GF-D8 (cell line): ENCODE measurements around the gene KREMEN1.

Experiments used
- DNase-seq: peaks from one replicate; lab custom pipeline; 2025; lab: John Stamatoyannopoulos, UW

KREMEN1 gene

DNA sequence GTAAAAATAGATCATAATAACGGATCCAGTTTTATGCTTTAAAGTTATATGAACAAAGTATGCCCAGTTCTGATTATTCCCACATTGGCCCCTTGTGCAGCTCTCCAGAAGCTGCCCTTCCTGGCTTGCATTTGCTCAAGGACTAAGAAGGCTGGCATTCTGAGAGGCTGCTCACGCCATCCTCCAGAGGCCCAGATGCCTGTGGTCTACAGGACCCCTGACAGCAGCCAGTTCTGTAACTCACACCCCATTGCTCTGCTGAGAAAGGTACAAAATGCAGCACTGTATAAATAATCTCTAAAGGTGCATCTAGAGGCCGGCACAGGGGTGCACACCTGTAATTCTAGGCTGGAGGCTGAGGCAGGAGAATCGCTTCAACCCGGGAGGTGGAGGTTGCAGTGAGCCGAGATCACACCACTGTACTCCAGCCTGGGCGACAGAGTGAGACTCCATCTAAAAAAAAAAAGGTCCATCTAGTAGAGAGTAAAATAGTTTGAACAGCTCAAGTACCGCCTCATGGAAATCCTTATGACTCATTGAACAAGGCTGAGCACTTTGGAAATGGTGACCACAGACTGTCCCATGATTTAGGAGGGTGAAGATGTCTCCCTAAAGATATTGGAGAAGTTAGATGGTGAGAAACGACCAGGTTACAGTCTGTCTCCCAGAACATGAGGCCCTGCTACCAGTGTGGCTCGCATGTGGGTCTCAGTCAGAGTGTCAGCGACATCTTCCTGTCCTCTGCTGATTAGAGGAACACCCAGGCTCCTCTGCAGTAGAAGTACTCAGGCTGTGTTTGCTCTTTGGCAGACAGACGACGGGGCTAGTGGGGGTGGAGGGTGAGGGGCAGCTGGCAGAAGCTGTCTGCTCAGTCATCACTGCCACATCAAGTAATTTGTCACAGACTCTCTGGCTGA lies 56.3 kb downstream of the KREMEN1 start:
- DNase-seq: no peak

DNA sequence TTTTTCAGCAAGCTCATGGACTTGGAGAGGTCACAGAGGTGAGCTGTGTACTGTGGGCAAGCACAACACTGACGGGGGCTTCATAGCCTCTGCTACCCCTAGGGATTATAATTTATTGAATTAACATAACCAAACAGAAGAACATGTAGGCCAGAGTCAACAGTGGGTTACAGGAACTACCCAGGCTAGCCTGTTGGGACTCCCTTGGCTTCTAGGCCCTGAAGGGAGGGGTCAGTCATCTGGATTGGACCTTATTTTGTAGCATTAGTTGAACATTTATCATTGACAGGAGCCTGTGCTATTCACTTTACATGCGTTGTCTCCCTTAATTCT lies 56.9 kb downstream of the KREMEN1 start:
- DNase-seq: no peak

DNA sequence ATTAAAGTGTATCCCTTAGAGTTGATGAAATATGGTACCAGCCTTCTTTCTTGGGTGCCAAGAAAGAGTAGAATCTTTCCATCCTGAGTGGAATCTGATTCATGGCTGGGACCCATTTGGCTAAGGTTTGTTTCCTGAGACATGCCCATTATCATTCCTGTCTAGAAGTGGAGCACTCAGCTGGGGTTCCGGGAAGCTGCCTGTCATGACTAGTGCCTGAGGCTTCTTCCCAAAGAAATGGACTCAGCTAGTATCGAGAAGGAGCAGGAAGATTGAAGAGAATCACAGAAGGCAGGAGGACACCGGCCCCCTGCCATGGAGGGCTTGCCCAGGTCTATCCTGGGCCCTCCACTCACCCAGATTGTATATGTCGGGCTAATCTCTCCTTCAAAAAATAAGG lies 57.6 kb downstream of the KREMEN1 start:
- no peak for DNase-seq

DNA sequence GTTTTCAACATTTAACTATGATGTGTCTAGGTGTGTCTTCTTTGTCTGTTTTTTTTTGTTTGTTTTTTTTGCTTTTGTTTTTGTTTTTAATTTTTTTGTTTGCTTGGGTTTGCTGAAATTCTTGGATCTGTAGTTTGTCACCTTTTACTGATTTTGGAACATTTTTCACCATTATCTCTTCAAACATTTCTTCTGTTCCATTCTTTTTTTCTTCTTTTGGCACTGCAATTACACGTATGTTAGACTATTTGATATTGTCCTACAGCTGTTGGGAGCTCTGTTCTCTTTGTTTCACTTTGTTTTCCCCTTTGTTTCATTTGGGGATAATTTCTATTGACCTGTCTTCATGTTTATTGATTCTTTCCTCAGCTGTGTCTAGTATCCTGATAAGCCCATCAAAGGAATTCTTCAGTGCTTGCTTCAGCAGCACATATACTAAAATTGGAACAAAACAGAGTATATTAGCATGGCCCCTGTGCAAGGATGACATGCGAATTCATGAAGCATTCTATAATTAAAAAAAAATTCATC lies 60.8 kb downstream of the KREMEN1 start:
- no peak for DNase-seq

DNA sequence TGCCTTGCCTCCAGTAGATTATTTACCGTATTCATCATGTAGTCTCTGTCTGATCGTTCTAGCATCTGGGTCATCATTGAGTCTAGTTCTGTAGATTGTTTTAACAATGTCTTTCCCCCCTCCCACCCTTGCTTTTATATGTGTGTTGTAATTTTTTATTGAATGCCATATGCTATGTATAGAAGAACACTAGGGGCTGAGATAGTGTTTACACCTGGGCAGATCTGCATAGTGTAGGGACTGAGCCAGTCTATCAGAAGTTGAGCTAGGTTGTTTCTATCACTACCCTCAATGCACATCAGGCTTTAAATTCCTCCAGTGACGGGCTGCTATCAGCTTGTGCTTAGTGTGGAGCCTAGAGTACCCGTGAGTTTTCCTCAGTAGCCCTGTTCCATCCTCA lies 61.6 kb downstream of the KREMEN1 start:
- no peak for DNase-seq

DNA sequence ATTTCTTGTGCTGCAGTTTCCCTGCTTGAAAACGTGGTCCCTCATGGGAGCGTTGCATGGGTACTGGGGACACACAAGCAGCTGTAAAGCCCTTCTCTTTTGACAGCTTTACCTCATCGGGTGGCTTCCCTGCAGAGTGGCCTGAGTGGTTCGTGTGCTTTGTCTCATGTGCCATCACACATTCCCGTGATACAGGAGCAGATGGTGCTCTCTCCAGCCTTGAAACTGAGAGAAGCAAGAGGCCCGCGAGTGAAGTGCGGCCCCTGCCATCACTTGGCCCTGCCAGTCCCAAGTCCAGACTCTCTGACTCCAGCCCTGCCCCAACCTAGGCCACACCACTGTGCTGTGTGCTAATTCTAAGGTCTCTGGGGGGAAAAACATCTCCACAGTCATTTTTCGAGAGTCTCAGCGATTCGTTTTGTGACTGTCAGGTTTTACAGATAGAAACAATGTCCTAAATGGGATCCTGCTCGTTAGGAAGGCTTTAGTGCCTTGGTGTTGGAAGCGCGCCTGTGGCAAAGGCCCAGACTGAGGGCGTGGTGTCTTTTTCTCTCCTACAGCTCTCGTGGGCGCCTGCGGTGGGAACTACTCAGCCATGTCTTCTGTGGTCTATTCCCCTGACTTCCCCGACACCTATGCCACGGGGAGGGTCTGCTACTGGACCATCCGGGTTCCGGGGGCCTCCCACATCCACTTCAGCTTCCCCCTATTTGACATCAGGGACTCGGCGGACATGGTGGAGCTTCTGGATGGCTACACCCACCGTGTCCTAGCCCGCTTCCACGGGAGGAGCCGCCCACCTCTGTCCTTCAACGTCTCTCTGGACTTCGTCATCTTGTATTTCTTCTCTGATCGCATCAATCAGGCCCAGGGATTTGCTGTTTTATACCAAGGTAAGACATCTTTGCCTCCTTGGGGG lies 64.2 kb downstream of the KREMEN1 start:
- DNase-seq: no peak

DNA sequence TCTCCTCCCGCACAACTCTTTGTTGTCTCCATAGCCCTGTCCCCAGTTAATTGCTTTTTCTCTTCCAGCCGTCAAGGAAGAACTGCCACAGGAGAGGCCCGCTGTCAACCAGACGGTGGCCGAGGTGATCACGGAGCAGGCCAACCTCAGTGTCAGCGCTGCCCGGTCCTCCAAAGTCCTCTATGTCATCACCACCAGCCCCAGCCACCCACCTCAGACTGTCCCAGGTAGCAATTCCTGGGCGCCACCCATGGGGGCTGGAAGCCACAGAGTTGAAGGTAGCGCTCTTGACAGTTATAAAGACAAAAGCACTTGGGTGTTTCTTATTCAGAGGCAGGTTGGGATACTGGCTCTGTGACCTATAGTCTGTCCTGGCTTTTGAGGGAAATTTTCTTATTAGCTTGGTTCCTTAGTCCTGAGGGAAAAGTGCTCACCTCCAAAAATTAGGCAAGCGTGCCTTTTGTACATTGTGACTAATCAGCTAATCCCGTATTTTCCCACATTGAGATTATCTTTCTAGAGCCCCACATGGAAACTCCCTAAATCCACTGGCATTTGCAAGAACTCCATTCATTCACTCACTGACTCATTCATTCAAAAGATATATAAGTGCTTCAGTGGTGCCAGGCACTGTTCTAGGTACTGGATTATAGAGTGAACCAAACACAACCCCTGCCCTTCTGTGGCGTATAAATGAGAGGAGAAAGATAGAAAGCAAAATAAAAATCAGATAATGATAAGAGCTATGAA lies 65.9 kb downstream of the KREMEN1 start:
- DNase-seq: no peak

DNA sequence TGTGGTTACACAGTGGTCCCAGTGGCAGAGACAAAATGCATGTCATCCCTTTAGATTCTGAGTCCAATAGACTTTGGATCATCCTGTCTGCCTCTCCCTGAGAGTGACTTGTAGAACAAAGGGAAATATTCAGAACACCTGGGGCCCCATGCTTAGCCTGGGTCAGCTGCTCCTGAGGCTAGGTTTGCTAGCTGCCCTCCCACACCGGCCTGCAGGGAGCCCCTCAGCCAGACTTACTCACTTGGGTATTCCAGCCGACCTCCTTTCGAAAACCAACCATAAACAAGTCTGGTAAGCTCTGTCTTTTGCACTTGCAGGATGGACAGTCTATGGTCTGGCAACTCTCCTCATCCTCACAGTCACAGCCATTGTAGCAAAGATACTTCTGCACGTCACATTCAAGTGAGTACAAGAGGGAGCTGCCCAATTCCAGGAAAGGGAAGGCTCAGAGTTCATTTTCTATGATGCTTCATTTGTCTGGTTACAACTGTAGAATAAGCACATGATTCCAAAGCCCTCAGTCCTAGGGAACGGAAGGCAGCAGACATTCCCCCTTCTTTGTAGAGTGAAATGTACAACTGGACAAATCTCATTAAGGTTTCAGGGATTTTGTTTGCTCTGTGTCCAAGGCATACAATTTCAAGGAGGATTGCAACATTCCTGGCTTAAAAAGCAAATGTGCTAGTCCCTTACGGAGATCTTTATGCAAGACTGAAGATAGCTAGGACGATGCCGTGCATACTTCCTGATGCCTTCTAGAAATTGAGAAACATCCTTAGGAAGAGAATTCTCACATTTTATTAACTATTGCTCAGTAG lies 67.3 kb downstream of the KREMEN1 start:
- no peak for DNase-seq

DNA sequence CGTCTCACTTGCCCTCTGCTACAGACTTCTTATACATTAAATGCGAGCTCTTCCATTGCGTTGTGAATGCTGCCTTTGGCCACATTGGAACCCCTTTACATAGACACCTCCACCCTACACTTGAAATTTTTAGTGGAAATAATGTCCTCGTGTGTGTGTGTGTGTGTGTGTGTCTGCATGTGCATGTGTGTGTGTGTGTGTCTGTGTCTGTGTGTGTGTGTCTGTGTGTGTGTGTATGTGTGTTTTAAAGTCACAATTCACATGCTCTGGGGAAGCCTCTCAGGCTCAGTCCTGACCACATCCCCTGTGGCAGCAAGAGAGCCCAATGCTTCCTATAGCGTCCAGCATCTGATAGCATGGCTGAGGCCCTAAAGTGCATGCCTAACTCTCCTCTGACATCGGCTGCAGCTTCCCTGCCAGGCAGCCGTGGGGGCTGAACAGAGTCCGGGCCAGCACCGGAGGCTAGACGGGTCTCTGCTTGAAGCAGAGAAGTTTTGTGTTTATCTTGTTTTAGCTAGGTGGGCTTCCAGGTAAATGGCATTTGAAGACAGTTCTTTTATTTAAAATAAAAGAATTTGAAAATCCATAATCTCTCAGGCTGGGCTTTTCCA lies 68.3 kb downstream of the KREMEN1 start:
- no peak for DNase-seq

DNA sequence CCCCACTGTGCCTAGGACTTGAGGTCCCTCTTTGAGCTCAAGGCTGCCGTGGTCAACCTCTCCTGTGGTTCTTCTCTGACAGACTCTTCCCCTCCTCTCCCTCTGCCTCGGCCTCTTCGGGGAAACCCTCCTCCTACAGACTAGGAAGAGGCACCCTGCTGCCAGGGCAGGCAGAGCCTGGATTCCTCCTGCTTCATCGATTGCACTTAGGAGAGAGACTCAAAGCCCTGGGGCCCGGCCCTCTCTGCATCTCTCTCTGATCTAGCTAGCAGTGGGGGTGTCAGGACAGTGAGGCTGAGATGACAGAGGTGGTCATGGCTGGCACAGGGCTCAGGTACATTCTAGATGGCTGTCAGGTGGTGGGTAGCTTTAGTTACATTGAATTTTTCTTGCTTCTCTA lies 69.3 kb downstream of the KREMEN1 start:
- no peak for DNase-seq

DNA sequence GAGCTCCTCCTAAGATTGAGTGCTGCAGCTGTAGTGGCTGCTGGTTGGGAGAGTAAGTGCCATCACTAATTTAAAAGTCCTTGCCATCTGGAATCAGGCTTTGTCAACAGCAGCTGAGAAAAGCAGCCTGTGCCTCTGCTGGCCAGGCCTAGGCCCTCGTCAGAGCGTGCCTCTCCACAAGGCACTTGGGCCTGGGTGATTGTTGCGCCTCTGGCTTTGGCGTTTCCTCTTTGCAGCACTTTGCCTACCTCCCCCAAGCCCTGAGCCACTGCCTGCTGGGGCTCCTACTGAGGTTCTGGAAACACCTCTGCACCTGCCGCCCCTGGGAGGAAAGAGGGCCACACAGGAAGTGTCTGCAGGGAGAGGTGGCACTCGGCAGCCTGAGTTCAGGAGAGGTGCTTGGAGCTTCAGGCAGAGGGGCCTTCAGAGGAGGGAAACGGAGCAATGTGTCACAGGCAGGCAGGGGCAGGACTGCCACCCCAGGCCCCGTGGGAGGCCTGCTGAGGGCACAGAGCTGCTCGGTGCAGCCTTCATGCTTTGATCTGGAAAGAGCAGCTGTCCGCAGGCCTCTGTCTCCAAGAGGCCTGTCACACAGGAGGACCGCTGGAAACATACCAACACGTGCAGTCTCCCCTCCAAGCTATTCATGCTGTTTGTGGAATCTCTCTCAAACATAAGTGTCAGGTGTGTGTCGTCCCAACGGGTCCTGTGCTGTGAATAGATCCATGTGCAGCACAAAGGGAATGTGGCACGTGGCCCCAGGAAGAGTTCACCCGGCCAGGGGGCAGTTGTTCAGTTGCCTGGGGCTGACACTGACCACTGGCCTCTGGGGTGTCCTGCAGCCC lies 71.3 kb downstream of the KREMEN1 start:
- DNase-seq: no peak

DNA sequence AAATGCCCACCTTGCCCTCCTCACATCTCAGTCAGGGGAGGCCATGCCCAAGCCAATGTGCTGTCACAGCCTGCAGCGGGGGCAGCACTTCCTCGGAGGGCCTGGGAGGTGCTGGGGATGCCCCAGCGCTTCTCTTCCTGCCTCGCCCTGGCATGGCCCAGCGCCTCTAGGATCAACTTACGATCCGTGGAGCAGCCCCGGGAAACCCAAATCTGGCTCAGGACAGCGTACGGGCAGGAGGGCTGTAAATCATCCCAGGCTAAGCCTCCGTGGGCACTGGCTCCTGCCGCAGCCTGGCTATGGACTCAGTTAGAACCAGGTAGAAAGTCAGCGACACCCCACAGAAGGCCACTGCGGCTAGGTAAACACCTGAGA lies 71.9 kb downstream of the KREMEN1 start:
- no peak for DNase-seq

DNA sequence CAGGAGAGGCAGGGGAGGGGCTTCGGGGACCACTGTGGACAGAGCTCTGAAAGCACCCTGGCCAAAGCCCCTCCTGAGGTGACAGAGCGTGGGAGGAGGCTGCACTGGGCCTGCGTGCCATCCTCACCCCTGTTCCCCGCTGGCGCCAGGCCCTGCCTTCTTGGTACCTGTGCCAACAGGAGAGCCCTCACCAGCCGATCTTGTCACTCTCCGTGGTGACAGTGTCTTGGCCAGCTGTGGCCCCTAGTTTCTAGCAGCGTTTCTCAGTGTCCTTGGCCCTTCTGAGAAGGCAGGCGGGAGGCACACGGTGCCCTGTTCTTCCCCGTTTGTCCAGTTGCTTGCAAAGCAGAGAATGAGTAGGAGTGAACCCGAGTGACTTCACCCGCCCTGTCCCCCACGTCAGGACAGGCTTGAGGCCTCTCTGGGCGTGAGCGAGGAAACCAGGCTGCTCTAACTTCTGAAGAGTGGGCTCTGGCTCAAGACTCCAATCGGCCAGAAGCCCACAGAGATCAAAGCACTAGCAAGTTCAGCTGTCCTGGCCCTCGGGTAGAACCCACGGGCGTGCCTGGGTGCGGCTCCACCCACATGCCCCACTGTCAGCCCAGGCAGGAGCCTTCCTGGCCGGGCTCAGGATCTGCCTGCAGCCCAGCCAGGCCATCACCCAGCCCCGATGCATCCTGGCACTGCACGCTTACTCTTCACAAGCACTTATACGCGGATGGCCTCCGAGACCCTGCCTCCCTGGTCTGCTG lies 72.7 kb downstream of the KREMEN1 start:
- DNase-seq: no peak

DNA sequence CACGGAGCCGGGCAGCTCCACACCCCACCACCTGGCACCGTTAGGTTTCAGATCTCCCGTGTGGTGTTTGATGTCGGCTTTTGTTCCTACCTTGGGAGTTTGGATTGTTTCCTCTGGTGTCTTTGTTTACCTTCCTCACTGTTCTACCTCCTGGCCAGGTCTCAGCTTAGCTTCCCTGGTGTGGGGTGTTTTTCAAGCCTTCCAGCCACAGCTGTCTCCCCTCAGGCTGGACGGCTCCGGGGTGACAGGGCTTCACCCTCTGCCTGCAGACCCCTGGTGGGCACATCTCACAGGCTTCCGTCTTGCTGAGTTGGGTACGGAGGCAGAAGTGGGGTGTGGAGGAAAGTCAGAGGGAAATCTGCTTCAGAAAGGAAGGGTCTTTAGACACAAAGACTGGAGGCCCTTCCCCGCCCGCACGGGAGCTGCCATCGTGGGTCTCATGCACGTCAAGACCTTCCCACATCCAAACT lies 73.3 kb downstream of the KREMEN1 start:
- DNase-seq: no peak

DNA sequence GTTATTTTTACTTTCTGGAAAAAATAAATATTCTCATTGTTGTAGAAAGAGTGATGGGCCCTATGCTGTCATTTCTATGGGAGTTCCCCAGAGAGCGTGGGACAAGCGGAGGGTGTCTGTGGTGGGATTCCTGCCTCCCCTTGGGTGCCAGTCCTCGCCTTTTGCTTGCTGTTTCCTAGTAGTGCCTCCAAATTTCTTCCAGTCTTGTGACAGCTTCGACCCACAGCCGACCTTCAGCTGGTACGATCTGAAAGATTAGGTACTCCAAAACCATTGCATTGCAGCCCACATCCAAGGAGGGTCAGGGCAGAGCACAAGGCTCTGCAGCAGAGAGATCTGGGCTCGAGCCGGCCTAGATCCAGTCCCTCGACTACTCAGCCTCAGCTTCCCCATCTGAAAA lies 73.9 kb downstream of the KREMEN1 start:
- DNase-seq: no peak

DNA sequence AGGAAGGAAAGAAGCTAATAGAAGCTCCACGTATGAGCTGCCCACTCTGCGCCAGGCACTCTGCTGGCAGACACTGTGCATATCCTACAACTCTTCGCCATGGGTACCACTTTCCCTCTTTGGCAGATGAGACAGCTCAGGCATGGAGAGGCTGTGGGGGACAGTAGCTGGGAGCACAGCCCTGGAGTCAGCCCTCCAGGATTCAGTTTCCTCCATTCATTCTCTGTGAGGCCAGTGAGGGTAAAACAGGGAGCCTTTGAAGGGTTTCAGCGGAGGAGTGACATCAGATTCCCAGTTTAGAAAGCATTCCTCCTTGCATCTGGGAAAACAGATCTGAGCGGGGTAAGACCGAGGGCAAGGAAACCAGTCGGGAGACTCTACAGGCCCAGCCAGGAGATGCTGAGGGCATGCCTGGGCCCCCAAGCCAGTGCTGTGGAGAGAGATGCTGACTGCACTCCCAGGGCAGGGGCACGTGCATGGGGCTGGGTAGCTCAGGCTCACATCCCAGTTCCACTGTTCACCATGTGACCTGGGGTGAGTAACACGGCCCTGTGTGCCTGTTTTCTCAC lies 74.6 kb downstream of the KREMEN1 start:
- no peak for DNase-seq

DNA sequence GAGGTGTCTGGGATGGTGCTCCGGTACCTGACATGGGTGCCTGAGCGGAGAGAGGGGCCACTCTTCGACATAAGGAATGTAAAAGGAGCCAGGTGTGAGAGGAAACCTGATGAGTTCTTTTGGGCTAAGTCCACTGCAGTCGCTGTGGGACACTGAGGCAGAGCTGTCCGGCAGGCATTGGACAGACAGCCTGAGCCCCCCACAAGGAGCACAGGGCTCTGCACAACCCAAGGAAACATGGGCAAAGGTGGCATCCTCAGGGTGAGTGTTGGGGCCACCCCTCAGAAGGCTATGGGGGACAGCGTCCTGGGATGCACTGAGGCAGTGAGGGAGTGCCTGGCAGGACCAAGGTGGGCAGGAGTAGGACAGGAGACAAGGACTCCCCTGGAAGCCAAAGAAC lies 75.2 kb downstream of the KREMEN1 start:
- DNase-seq: no peak

DNA sequence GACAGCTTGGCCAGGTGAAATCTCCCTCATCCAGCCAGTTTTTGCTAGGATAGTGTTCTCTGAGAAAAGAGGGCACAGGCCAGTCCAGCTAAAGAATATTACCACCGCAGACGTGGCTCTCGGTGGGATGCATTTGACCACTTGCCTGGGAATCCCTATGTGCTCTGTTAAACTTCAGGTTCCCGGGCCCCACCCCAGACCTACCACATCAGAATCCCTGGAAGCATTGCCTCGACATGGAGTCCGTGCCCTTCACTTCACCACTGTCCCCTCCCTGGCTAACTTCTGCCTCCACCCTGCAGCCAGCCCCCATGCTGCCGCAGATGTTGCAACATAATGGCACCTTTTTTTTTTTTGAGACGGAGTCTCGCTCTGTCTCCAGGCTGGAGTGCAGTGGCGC lies 76.0 kb downstream of the KREMEN1 start:
- DNase-seq: no peak
